KOPT-K1 (cell line): ENCODE measurements around the gene FAM3D.

Experiments used
- H3K27ac ChIP-seq: fragments of 200-600 bp; sonication (generic); 2 replicates; pipeline ENCODE4 v1.5.1; 2016; ENCODE audit warnings: antibody characterized with exemption, mild to moderate bottlenecking, low read depth, low read length; ENCODE audit not compliant: poor library complexity, severe bottlenecking
- H3K36me3 ChIP-seq: fragments of 200-600 bp; sonication (generic); 2 replicates; pipeline ENCODE4 v1.5.1; 2017; ENCODE audit warnings: antibody characterized with exemption, mild to moderate bottlenecking, low read length, moderate library complexity; ENCODE audit not compliant: insufficient read depth
- H3K9me3 ChIP-seq: fragments of 200-600 bp; sonication (generic); 2 replicates; pipeline ENCODE4 v1.5.1; 2017; ENCODE audit warnings: antibody characterized with exemption, low read length, mild to moderate bottlenecking; ENCODE audit not compliant: insufficient read depth, poor library complexity, severe bottlenecking

Gene FAM3D

GRCh38 chr3:58672880-58673279 lies 6.3 kb upstream of the FAM3D start:
- Histone ChIP-seq H3K36me3 (no peaks in the 10 kb centered on the region), H3K9me3 (no peaks in the 10 kb centered on the region), H3K27ac (no peak overlapping the region)

- Histone ChIP-seq H3K9me3 (no peaks in the 10 kb centered on the region), H3K36me3 (no peaks in the 10 kb centered on the region), H3K27ac (no peak overlapping the region)
Measured at GRCh38 chr3:58672451-58672850, 5.9 kb upstream of the FAM3D start.

- Histone ChIP-seq H3K9me3 (no peaks in the 10 kb centered on the region), H3K36me3 (no peaks in the 10 kb centered on the region), H3K27ac (no peak overlapping the region)
Measured at GRCh38 chr3:58670506-58671135, 4.0 kb upstream of the FAM3D start.

- H3K9me3 ChIP-seq, result no peaks in the 10 kb centered on the region
Measured at GRCh38 chr3:58668247-58668646, 1.7 kb upstream of the FAM3D start.

GRCh38 chr3:58667704-58668103 lies 1.1 kb upstream of the FAM3D start:
- H3K27ac ChIP-seq, result no peak overlapping the region
- no peaks in the 10 kb centered on the region for H3K9me3 ChIP-seq
- no peaks in the 10 kb centered on the region for H3K36me3 ChIP-seq

More at GRCh38 chr3:58668247-58668646, 1.7 kb upstream of the FAM3D start:
- no peaks in the 10 kb centered on the region for H3K36me3 ChIP-seq
- H3K27ac ChIP-seq, result no peak overlapping the region

- no peaks in the 10 kb centered on the region for H3K9me3 ChIP-seq
- no peak overlapping the region for H3K27ac ChIP-seq
- no peaks in the 10 kb centered on the region for H3K36me3 ChIP-seq
Measured at GRCh38 chr3:58667229-58667628, 655 bp upstream of the FAM3D start.

- H3K36me3 ChIP-seq, result no peaks in the 10 kb centered on the region
- H3K9me3 ChIP-seq, result no peaks in the 10 kb centered on the region
- no peak overlapping the region for H3K27ac ChIP-seq
Measured at GRCh38 chr3:58665405-58665804, 1.2 kb downstream of the FAM3D start.

GRCh38 chr3:58664611-58665010 lies 2.0 kb downstream of the FAM3D start:
- H3K9me3 ChIP-seq, result no peaks in the 10 kb centered on the region

GRCh38 chr3:58661836-58662420 lies 4.6 kb downstream of the FAM3D start:
- Histone ChIP-seq H3K27ac (no peak overlapping the region), H3K36me3 (no peaks in the 10 kb centered on the region), H3K9me3 (no peaks in the 10 kb centered on the region)

More at GRCh38 chr3:58664611-58665010, 2.0 kb downstream of the FAM3D start:
- no peaks in the 10 kb centered on the region for H3K36me3 ChIP-seq
- H3K27ac ChIP-seq, result no peak overlapping the region

GRCh38 chr3:58660998-58661397 lies 5.6 kb downstream of the FAM3D start:
- Histone ChIP-seq H3K27ac (no peak overlapping the region), H3K36me3 (no peaks in the 10 kb centered on the region), H3K9me3 (no peaks in the 10 kb centered on the region)

- no peaks in the 10 kb centered on the region for H3K9me3 ChIP-seq
- H3K27ac ChIP-seq, result no peak overlapping the region
- H3K36me3 ChIP-seq, result no peaks in the 10 kb centered on the region
Measured at GRCh38 chr3:58659051-58659675, 7.4 kb downstream of the FAM3D start.

- Histone ChIP-seq H3K9me3 (no peaks in the 10 kb centered on the region), H3K27ac (no peak overlapping the region), H3K36me3 (no peaks in the 10 kb centered on the region)
Measured at GRCh38 chr3:58658508-58658907, 8.1 kb downstream of the FAM3D start.

GRCh38 chr3:58657571-58658141 lies 8.9 kb downstream of the FAM3D start:
- Histone ChIP-seq H3K9me3 (no peaks in the 10 kb centered on the region), H3K27ac (no peak overlapping the region), H3K36me3 (no peaks in the 10 kb centered on the region)

- Histone ChIP-seq H3K27ac (no peak overlapping the region), H3K9me3 (no peaks in the 10 kb centered on the region), H3K36me3 (no peaks in the 10 kb centered on the region)
Measured at GRCh38 chr3:58657036-58657520, 9.5 kb downstream of the FAM3D start.

- Histone ChIP-seq H3K27ac (no peak overlapping the region), H3K9me3 (no peaks in the 10 kb centered on the region), H3K36me3 (no peaks in the 10 kb centered on the region)
Measured at GRCh38 chr3:58656631-58657030, 9.9 kb downstream of the FAM3D start.
